ENCODE measurements around the gene STX4. TPM values are rescaled to one million over a fixed set of nuclear protein-coding genes. Genes with fewer than 3 reads are reported as not detected.

STX4 gene
- total RNA-seq, 1 experiment from 2014 or later: 26.0 TPM

GRCh38 chr16:31080756-31081419 lies 47.5 kb downstream of the STX4 start:
- H3K9ac ChIP-seq (ENCODE audit: low read length): no peak overlapping the region
- ChIA-PET RAD21 (ENCODE audit: low non-redundant PET in 1 of 2, low total read pairs in 2 of 2, uncharacterized antibody in 2 of 2, unreplicated experiment in 2 of 2) (no interaction called here), POLR2A (no interaction called here), CTCF (no interaction called here)
- H3K9me3 ChIP-seq (ENCODE audit: control insufficient read depth in 1 of 2, insufficient read depth in 1 of 2, low read depth in 1 of 2, low read length in 2 of 2): no peaks in the 10 kb centered on the region
- peaks cover 22% of the 10 kb centered on the region; the same call in 1 of the 2 replicates for H3K79me2 ChIP-seq (ENCODE audit: insufficient read depth, low read length)
- H3K4me1 ChIP-seq (ENCODE audit: control insufficient read depth in 1 of 2, insufficient read depth in 2 of 2, low read length in 2 of 2): peaks cover 0 to 11% of the 10 kb centered on the region in 2 experiments; a peak in 1 of 4 replicates
- no peak for TF ChIP-seq RAD21 (IDR thresholded peaks at IDR 0.05; ENCODE audit: low read depth)
- TF ChIP-seq SIN3A (IDR thresholded peaks at IDR 0.05; ENCODE audit: low read depth): no peak
- no peak for TF ChIP-seq EZH2phosphoT487 (IDR thresholded peaks at IDR 0.05; ENCODE audit: borderline replicate concordance)
- no peaks in the 10 kb centered on the region for H4K20me1 ChIP-seq (ENCODE audit: insufficient read depth)
- no peak overlapping the region for H3K4me2 ChIP-seq (ENCODE audit: low read length)
- H2AFZ ChIP-seq (ENCODE audit: low read depth, low read length, poor library complexity, severe bottlenecking): no peak overlapping the region
- H3K27ac ChIP-seq (ENCODE audit: low read depth, low read length): no peak overlapping the region
- H3K27me3 ChIP-seq (ENCODE audit: insufficient read depth, low read length): no peaks in the 10 kb centered on the region
- ATAC-seq: no peak
- peaks cover 19 to 42% of the 10 kb centered on the region in 2 experiments for H3K36me3 ChIP-seq (ENCODE audit: control insufficient read depth in 1 of 2, insufficient read depth in 2 of 2, low read length in 2 of 2)
- H3K9me2 ChIP-seq (ENCODE audit: insufficient read depth): no peaks in the 10 kb centered on the region
- DNase-seq (ENCODE audit: low read depth, low spot score): no peak
- H3K4me3 ChIP-seq (replicated peaks in 1 of 2; ENCODE audit: low read depth in 1 of 2, low read length in 2 of 2): no peak overlapping the region
- no TSS peak for BruUV-seq (replicated peaks)
- intact Hi-C loops (cut with micrococcal nuclease): no loop called here

- Histone ChIP-seq H3K4me3 (replicated peaks in 1 of 2; ENCODE audit: low read depth in 1 of 2, low read length in 2 of 2) (no peak overlapping the region), H2AFZ (ENCODE audit: low read depth, low read length, poor library complexity, severe bottlenecking) (no peak overlapping the region), H4K20me1 (ENCODE audit: insufficient read depth) (no peaks in the 10 kb centered on the region), H3K9me2 (ENCODE audit: insufficient read depth) (no peaks in the 10 kb centered on the region), H3K9me3 (ENCODE audit: control insufficient read depth in 1 of 2, insufficient read depth in 1 of 2, low read depth in 1 of 2, low read length in 2 of 2) (no peaks in the 10 kb centered on the region), H3K27ac (ENCODE audit: low read depth, low read length) (no peak overlapping the region), H3K9ac (ENCODE audit: low read length) (no peak overlapping the region), H3K79me2 (ENCODE audit: insufficient read depth, low read length) (peaks cover 14% of the 10 kb centered on the region; the same call in 1 of the 2 replicates), H3K4me1 (ENCODE audit: control insufficient read depth in 1 of 2, insufficient read depth in 2 of 2, low read length in 2 of 2) (peaks cover 0 to 11% of the 10 kb centered on the region in 2 experiments; a peak in 1 of 4 replicates), H3K36me3 (ENCODE audit: control insufficient read depth in 1 of 2, insufficient read depth in 2 of 2, low read length in 2 of 2) (peaks cover 16 to 35% of the 10 kb centered on the region in 2 experiments), H3K27me3 (ENCODE audit: insufficient read depth, low read length) (no peaks in the 10 kb centered on the region), H3K4me2 (ENCODE audit: low read length) (no peak overlapping the region)
- POLR2A ChIA-PET: no interaction called here
- BruUV-seq (replicated peaks): no TSS peak
- RAD21 ChIA-PET (ENCODE audit: low non-redundant PET in 1 of 2, low total read pairs in 2 of 2, uncharacterized antibody in 2 of 2, unreplicated experiment in 2 of 2): no interaction called here
- DNase-seq (ENCODE audit: low read depth, low spot score): no peak
- TF ChIP-seq EZH2 (IDR thresholded peaks at IDR 0.05): no peak
- TF ChIP-seq ATF3 (IDR thresholded peaks at IDR 0.05): no peak
- peak; percentile 19; the same call in 1 of the 2 replicates for TF ChIP-seq POLR2AphosphoS5 (IDR thresholded peaks at IDR 0.05; ENCODE audit: low read depth, low read length)
- intact Hi-C loops (cut with micrococcal nuclease): no loop called here
- CTCF ChIA-PET: no interaction called here
- peak; percentile 16; the same call in 1 of the 2 replicates for ATAC-seq
These were observed 48.3 kb downstream of the STX4 start for GRCh38 chr16:31081428-31082351.
